GM12878 (cell line): ENCODE results near the gene MTFMT.

ENCODE experiments used
- ATF2 ChIP-seq: IDR thresholded peaks from 2 replicates; pipeline ENCODE4 v1.6.1; 2012; ENCODE audit warnings: low read length, inconsistent platforms
- CBFB ChIP-seq: IDR thresholded peaks from 2 replicates; pipeline ENCODE4 v1.6.1; 2016; ENCODE audit warnings: antibody characterized with exemption, low read depth
- CTCF ChIP-seq, 3 experiments: IDR thresholded peaks in 2 of 3; conservative IDR thresholded peaks in 1 of 3; 2 replicates each; pipeline ENCODE4 v1.5.1; 2011; ENCODE audit warnings: low read depth in 3 of 3, low read length in 3 of 3, mild to moderate bottlenecking in 3 of 3, control low read depth in 2 of 3, moderate library complexity in 2 of 3, inconsistent platforms in 1 of 3, mixed read lengths in 1 of 3; ENCODE audit not compliant: control insufficient read depth in 2 of 3, insufficient read depth in 1 of 3; ENCODE audit errors: extremely low read depth in 1 of 3
- EZH2 ChIP-seq: IDR thresholded peaks from 2 replicates; pipeline ENCODE4 v1.6.1; 2012; ENCODE audit warnings: low read depth, mild to moderate bottlenecking, control low read depth, inconsistent platforms, low read length, borderline replicate concordance; ENCODE audit not compliant: control insufficient read depth
- HDAC6 ChIP-seq: fragments of 200-600 bp; sonication (generic); IDR thresholded peaks from one replicate; pipeline ENCODE4 v1.8.0; 2017; ENCODE audit warnings: antibody characterized with exemption; ENCODE audit not compliant: unreplicated experiment
- JUND ChIP-seq: IDR thresholded peaks from 2 replicates; pipeline ENCODE4 v1.6.1; 2012; ENCODE audit warnings: low read depth, mild to moderate bottlenecking, low read length, improper control_type of control experiment, moderate library complexity
- NR2F1 ChIP-seq: fragments of 450-650 bp; conservative IDR thresholded peaks from 2 replicates; pipeline ENCODE4 v1.6.1; 2017; ENCODE audit warnings: mild to moderate bottlenecking
- POLR2AphosphoS5 ChIP-seq: IDR thresholded peaks from 2 replicates; pipeline ENCODE4 v1.6.1; 2011; ENCODE audit warnings: mild to moderate bottlenecking, low read length, inconsistent platforms
- RCOR1 ChIP-seq: conservative IDR thresholded peaks from 2 replicates; pipeline ENCODE4 v1.6.1; 2012; ENCODE audit warnings: low read depth, low read length, improper control_type of control experiment
- SRF ChIP-seq, 2 experiments: IDR thresholded peaks; 2 replicates each; pipeline ENCODE4 v1.6.1; 2011; ENCODE audit warnings: low read depth in 2 of 2, low read length in 2 of 2, mild to moderate bottlenecking in 1 of 2, moderate library complexity in 1 of 2
- YY1 ChIP-seq: IDR thresholded peaks from 2 replicates; pipeline ENCODE4 v1.6.1; 2011; ENCODE audit warnings: low read depth, mild to moderate bottlenecking, low read length
- ZBTB40 ChIP-seq: fragments of 450-650 bp; IDR thresholded peaks from 2 replicates; pipeline ENCODE4 v1.6.1; 2016; ENCODE audit warnings: mild to moderate bottlenecking, moderate library complexity, borderline replicate concordance
- ZNF207 ChIP-seq: fragments of 450-650 bp; IDR thresholded peaks from 2 replicates; pipeline ENCODE4 v1.6.1; 2014; ENCODE audit warnings: antibody characterized with exemption, mild to moderate bottlenecking, borderline replicate concordance

- TF ChIP-seq ZBTB40 (no peak), CTCF (IDR thresholded peaks at IDR 0.05 in 2 of 3, conservative IDR thresholded peaks at IDR 0.05 in 1 of 3; ENCODE audit: control insufficient read depth in 2 of 3, extremely low read depth in 1 of 3, insufficient read depth in 1 of 3, low read depth in 3 of 3, low read length in 3 of 3) (no peak), ZNF207 (no peak), YY1 (no peak), SRF (IDR thresholded peaks at IDR 0.05; ENCODE audit: low read depth in 2 of 2, low read length in 2 of 2) (no peak), CBFB (no peak), JUND (no peak), HDAC6 (no peak), EZH2 (no peak), ATF2 (no peak), NR2F1 (no peak), RCOR1 (no peak), POLR2AphosphoS5 (no peak)
Measured at GRCh38 chr15:65029736-65030208, 333 bp upstream of the MTFMT start.
